Astrocyte (in vitro differentiated cells and primary cell): ENCODE data around the gene EXOC6B.

Experiments
- CTCF ChIP-seq: IDR thresholded peaks from 2 replicates; pipeline ENCODE4 v1.5.1; 2011; ENCODE audit warnings: low read depth, mild to moderate bottlenecking, inconsistent platforms, low read length, moderate library complexity; ENCODE audit not compliant: insufficient read depth
- EZH2 ChIP-seq: IDR thresholded peaks from 2 replicates; pipeline ENCODE4 v1.6.1; 2012; ENCODE audit warnings: mild to moderate bottlenecking, low read length, inconsistent platforms; ENCODE audit not compliant: insufficient read depth

- TF ChIP-seq CTCF = no peak
- TF ChIP-seq EZH2 = no peak
These were observed 589.3 kb downstream of the EXOC6B start for GRCh38 chr2:72236445-72237067.
